DND-41 (cell line): ENCODE measurements around the gene SMCO4.

Experiments
- ATAC-seq: fragments of 200-7000 bp; cut with Tn5 transposase; 3 replicates; pipeline ENCODE4 v1.9.1; 2021; ENCODE audit warnings: low read depth; ENCODE audit not compliant: insufficient read depth
- DNase-seq: peaks from one replicate; pipeline ENCODE4 v3.0.0-alpha.2; 2020
- H2AFZ ChIP-seq: 2 replicates; pipeline ENCODE4 v1.6.0; 2012; ENCODE audit warnings: low read depth, low read length
- H3K27ac ChIP-seq: 2 replicates; pipeline ENCODE4 v1.5.1; 2012; ENCODE audit warnings: low read length, inconsistent platforms
- H3K27me3 ChIP-seq: fragments of 200-600 bp; sonication (generic); 2 replicates; pipeline ENCODE4 v1.6.0; 2012; ENCODE audit warnings: low read length, mild to moderate bottlenecking, inconsistent platforms; ENCODE audit not compliant: insufficient read depth, poor library complexity
- H3K36me3 ChIP-seq: 2 replicates; pipeline ENCODE4 v1.5.1; 2012; ENCODE audit warnings: low read length, inconsistent platforms; ENCODE audit not compliant: insufficient read depth
- H3K4me1 ChIP-seq: 2 replicates; pipeline ENCODE4 v1.5.1; 2012; ENCODE audit warnings: mild to moderate bottlenecking, low read length; ENCODE audit not compliant: insufficient read depth
- H3K4me2 ChIP-seq: 2 replicates; pipeline ENCODE4 v1.6.0; 2012; ENCODE audit warnings: mild to moderate bottlenecking, moderate library complexity, low read length, inconsistent platforms; ENCODE audit not compliant: insufficient read depth
- H3K4me3 ChIP-seq, 2 experiments: fragments of 200-600 bp in 1 of 2; shearing (Covaris generic) in 1 of 2; 2 replicates each; pipeline ENCODE4 v1.5.1; 2012 to 2016; ENCODE audit warnings: inconsistent platforms in 2 of 2, low read length in 2 of 2, mild to moderate bottlenecking in 2 of 2, low read depth in 1 of 2, moderate library complexity in 1 of 2
- H3K79me2 ChIP-seq: 2 replicates; pipeline ENCODE4 v1.6.0; 2012; ENCODE audit warnings: low read length, inconsistent platforms; ENCODE audit not compliant: insufficient read depth
- H3K9ac ChIP-seq: 2 replicates; pipeline ENCODE4 v1.6.0; 2012; ENCODE audit warnings: low read depth, mild to moderate bottlenecking, inconsistent platforms, low read length, moderate library complexity
- H3K9me3 ChIP-seq: 2 replicates; pipeline ENCODE4 v1.5.1; 2012; ENCODE audit warnings: low read length, moderate library complexity, mild to moderate bottlenecking, inconsistent platforms; ENCODE audit not compliant: insufficient read depth, severe bottlenecking
- H4K20me1 ChIP-seq: 2 replicates; pipeline ENCODE4 v1.6.0; 2012; ENCODE audit warnings: low read length; ENCODE audit not compliant: insufficient read depth
- EZH2 ChIP-seq: IDR thresholded peaks from 3 replicates; pipeline ENCODE4 v1.6.1; 2012; ENCODE audit warnings: borderline replicate concordance, low read depth, mild to moderate bottlenecking, moderate library complexity, low read length, inconsistent platforms; ENCODE audit not compliant: severe bottlenecking
- TF ChIP-seq, protein P1 (sequence below): IDR thresholded peaks from 2 replicates; pipeline ENCODE4 v1.5.1; 2012; ENCODE audit warnings: borderline replicate concordance, low read length, moderate library complexity, mild to moderate bottlenecking; ENCODE audit not compliant: poor library complexity, severe bottlenecking; ENCODE audit errors: extremely low read depth

The SMCO4 gene

DNA sequence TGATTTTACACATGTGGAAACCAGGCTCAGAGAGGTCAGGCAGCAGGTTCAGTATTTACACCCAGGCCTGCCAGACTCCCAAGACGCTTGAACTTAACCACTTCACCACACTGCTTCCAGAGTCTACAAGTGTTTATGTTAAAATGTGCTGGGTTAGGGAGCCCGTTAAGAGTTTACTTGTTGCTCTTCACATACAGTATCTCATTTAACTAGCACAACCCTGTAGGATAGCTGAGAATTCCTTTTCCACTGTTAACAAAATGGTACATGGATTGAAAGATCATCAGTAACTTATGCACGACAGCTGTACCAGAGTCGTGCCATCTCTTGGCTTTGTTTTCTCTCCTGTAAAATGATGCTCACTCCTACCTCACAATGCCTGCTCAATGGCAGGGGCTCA is 2.9 kb downstream of the SMCO4 start:
- TF ChIP-seq, protein P1, sequence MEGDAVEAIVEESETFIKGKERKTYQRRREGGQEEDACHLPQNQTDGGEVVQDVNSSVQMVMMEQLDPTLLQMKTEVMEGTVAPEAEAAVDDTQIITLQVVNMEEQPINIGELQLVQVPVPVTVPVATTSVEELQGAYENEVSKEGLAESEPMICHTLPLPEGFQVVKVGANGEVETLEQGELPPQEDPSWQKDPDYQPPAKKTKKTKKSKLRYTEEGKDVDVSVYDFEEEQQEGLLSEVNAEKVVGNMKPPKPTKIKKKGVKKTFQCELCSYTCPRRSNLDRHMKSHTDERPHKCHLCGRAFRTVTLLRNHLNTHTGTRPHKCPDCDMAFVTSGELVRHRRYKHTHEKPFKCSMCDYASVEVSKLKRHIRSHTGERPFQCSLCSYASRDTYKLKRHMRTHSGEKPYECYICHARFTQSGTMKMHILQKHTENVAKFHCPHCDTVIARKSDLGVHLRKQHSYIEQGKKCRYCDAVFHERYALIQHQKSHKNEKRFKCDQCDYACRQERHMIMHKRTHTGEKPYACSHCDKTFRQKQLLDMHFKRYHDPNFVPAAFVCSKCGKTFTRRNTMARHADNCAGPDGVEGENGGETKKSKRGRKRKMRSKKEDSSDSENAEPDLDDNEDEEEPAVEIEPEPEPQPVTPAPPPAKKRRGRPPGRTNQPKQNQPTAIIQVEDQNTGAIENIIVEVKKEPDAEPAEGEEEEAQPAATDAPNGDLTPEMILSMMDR = no peak
- TF ChIP-seq EZH2 = no peak
- Histone ChIP-seq H3K79me2 (peaks cover 13% of the 10 kb centered on the region; the same call in 1 of the 2 replicates), H3K36me3 (no peaks in the 10 kb centered on the region), H3K27ac (no peak overlapping the region), H2AFZ (no peak overlapping the region), H3K9me3 (no peaks in the 10 kb centered on the region), H3K9ac (no peak overlapping the region), H3K4me1 (peaks cover 25% of the 10 kb centered on the region), H3K4me2 (no peak overlapping the region), H4K20me1 (peaks cover 21% of the 10 kb centered on the region; the same call in 1 of the 2 replicates), H3K27me3 (no peaks in the 10 kb centered on the region), H3K4me3 (no peak overlapping the region)
- DNase-seq (no peak), ATAC-seq (no peak)

DNA sequence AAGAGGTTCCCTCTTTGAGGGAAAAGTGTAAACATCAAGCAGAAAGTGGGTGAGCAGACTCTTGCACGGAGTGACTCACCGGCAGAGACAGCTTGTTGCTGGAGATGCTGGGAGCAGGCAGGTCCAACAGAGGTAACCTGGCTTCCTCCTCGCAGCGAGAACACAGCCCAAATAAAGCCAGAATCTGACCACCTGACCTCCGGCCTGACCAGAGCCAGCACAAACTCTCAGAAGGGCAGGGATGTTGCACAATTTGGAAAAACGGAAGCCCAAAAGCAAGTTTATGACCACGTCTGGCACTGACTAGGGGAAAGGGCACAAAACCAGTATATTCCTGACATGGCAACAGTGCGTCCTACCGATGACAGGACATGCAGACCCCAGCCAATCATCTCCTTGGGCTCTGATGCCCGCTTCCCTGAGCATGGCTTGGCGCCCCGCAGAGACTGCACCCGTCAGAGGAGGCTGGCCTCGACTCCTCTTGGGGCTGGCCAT is 5.4 kb downstream of the SMCO4 start:
- no peak for TF ChIP-seq EZH2
- TF ChIP-seq, protein P1 = no peak
- Histone ChIP-seq H3K27ac (no peak overlapping the region), H3K9ac (no peak overlapping the region), H4K20me1 (peaks cover 31% of the 10 kb centered on the region; the same call in 1 of the 2 replicates), H3K36me3 (peaks cover 2% of the 10 kb centered on the region; the same call in 1 of the 2 replicates), H3K9me3 (no peaks in the 10 kb centered on the region), H3K79me2 (peaks cover 13% of the 10 kb centered on the region; the same call in 1 of the 2 replicates), H3K27me3 (no peaks in the 10 kb centered on the region), H3K4me1 (peaks cover 9% of the 10 kb centered on the region), H3K4me3 (no peak overlapping the region), H3K4me2 (no peak overlapping the region), H2AFZ (no peak overlapping the region)
- DNase-seq = no peak
- ATAC-seq = no peak

DNA sequence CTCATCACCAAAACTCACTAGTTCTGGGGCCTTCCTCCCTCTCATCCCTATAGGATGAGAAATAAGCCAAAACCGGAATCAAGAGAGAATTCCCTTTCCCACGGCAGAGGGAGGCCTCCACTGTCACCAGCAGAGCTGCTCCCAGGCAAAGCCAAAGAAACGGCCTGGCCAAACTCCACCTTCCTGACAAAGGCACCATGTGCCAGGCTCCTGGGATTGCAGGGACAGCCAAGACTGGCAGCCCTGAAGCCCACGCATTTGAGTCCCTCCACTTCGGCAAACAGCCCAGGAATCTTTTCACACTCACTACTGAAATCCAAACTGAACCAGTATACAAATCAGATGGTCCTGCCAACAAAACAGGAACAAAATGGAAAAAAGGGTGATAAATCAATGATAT is 6.1 kb downstream of the SMCO4 start:
- Histone ChIP-seq H3K4me1 (peaks cover 4% of the 10 kb centered on the region), H3K9ac (no peak overlapping the region), H3K27me3 (no peaks in the 10 kb centered on the region), H2AFZ (no peak overlapping the region), H3K27ac (no peak overlapping the region), H3K79me2 (peaks cover 11% of the 10 kb centered on the region; the same call in 1 of the 2 replicates), H3K4me2 (no peak overlapping the region), H4K20me1 (peaks cover 29% of the 10 kb centered on the region; the same call in 1 of the 2 replicates), H3K9me3 (no peaks in the 10 kb centered on the region), H3K4me3 (no peak overlapping the region), H3K36me3 (peaks cover 2% of the 10 kb centered on the region; the same call in 1 of the 2 replicates)
- DNase-seq = no peak
- ATAC-seq = no peak
- no peak for TF ChIP-seq EZH2
- TF ChIP-seq, protein P1 = no peak
